ENCODE measurements around the gene GPANK1. TPM values are rescaled to one million over a fixed set of nuclear protein-coding genes. Genes with fewer than 3 reads are reported as not detected.

The GPANK1 gene
- total and polyA plus RNA-seq, 9 of the 15 experiments (the other 6 are each of a cell fraction or from before 2014, with no cell fraction given), result 32.2 to 111 (median 46.3) TPM

GRCh38 chr6:31690231-31691077 lies 25.7 kb upstream of the GPANK1 start (continued):
- TF ChIP-seq, protein P1, sequence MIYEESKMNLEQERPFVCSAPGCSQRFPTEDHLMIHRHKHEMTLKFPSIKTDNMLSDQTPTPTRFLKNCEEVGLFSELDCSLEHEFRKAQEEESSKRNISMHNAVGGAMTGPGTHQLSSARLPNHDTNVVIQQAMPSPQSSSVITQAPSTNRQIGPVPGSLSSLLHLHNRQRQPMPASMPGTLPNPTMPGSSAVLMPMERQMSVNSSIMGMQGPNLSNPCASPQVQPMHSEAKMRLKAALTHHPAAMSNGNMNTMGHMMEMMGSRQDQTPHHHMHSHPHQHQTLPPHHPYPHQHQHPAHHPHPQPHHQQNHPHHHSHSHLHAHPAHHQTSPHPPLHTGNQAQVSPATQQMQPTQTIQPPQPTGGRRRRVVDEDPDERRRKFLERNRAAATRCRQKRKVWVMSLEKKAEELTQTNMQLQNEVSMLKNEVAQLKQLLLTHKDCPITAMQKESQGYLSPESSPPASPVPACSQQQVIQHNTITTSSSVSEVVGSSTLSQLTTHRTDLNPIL (CRISPR knock-in tag; IDR thresholded peaks at IDR 0.05), result no peak
- TF ChIP-seq HDAC2 (IDR thresholded peaks at IDR 0.05) (peak; percentile 95), ZNF121 (CRISPR knock-in tag; conservative IDR thresholded peaks at IDR 0.05) (peak; percentile 28; the same call in 1 of the 2 replicates), KDM4B (IDR thresholded peaks at IDR 0.05; ENCODE audit: borderline replicate concordance in 2 of 2, low read depth in 1 of 2) (peak in 1 of 2 experiments; percentile 54; a peak in 1 of 4 replicates), SP2 (IDR thresholded peaks at IDR 0.05; ENCODE audit: extremely low read depth, low read depth, low read length, poor library complexity, severe bottlenecking) (no peak), RAD21 (CRISPR knock-in tag; conservative IDR thresholded peaks at IDR 0.05 in 1 of 2, IDR thresholded peaks at IDR 0.05 in 1 of 2) (peak; percentile 34 to 44), IRF1 (CRISPR knock-in tag; IDR thresholded peaks at IDR 0.05; ENCODE audit: borderline replicate concordance) (no peak), ZKSCAN1 (IDR thresholded peaks at IDR 0.05; ENCODE audit: low read depth, low read length) (0 out of 2 replicates have a peak, but pooled peaks have one; percentile 24), WHSC1 (IDR thresholded peaks at IDR 0.05; ENCODE audit: low read length) (peak; percentile 83), IRF2 (CRISPR knock-in tag; IDR thresholded peaks at IDR 0.05) (no peak), RFX1 (IDR thresholded peaks at IDR 0.05) (no peak), FOS (IDR thresholded peaks at IDR 0.05; ENCODE audit: extremely low read depth, insufficient read length) (peak; percentile 73), ARID4B (CRISPR knock-in tag; IDR thresholded peaks at IDR 0.05) (no peak)
- TF ChIP-seq, protein P2, sequence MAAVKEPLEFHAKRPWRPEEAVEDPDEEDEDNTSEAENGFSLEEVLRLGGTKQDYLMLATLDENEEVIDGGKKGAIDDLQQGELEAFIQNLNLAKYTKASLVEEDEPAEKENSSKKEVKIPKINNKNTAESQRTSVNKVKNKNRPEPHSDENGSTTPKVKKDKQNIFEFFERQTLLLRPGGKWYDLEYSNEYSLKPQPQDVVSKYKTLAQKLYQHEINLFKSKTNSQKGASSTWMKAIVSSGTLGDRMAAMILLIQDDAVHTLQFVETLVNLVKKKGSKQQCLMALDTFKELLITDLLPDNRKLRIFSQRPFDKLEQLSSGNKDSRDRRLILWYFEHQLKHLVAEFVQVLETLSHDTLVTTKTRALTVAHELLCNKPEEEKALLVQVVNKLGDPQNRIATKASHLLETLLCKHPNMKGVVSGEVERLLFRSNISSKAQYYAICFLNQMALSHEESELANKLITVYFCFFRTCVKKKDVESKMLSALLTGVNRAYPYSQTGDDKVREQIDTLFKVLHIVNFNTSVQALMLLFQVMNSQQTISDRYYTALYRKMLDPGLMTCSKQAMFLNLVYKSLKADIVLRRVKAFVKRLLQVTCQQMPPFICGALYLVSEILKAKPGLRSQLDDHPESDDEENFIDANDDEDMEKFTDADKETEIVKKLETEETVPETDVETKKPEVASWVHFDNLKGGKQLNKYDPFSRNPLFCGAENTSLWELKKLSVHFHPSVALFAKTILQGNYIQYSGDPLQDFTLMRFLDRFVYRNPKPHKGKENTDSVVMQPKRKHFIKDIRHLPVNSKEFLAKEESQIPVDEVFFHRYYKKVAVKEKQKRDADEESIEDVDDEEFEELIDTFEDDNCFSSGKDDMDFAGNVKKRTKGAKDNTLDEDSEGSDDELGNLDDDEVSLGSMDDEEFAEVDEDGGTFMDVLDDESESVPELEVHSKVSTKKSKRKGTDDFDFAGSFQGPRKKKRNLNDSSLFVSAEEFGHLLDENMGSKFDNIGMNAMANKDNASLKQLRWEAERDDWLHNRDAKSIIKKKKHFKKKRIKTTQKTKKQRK (IDR thresholded peaks at IDR 0.05; ENCODE audit: borderline replicate concordance, low read depth, low read length), result no peak
